22Rv1 (cell line): Measurements from ENCODE around the gene MTMR6.

Source experiments
- CTCF ChIP-seq: fragments of 450-650 bp; IDR thresholded peaks from 2 replicates; pipeline ENCODE4 v1.5.1; 2017; ENCODE audit warnings: mild to moderate bottlenecking
- ZFX ChIP-seq: fragments of 450-650 bp; IDR thresholded peaks from 2 replicates; pipeline ENCODE4 v1.6.1; 2017; ENCODE audit warnings: antibody characterized with exemption, borderline replicate concordance

GRCh38 chr13:25281935-25282332, 5.4 kb downstream of the MTMR6 start:
- TF ChIP-seq CTCF (no peak), ZFX (no peak)
